ENCODE results near the gene PELO.

PELO gene

GRCh38 chr5:52834320-52834719 lies 46.6 kb downstream of the PELO start:
- DNase-seq: no peak

DNA sequence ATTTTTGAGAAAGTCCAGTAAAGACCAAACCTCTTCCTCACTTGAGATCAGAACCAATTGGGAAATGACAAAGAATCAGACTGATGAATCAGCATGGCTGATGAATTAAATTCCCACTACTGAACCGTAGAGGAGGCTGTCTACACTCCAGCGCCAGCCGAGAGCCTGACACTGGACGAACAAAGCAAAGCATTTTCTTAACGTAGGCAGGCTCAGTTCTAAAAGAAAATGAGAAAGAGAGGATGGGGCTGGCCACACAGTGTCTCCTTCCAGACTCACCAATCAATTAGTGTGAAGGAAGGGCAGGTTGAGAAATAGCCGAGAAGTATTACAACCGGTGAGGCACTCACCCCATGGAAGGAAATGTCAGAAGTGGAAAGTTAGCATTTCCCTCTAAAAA lies 49.4 kb downstream of the PELO start:
- no peak for DNase-seq

All from inflammatory macrophage treated with lipopolysaccharide for 1 hour (primary cell).